Muscle layer of colon (tissue), 2 donors: ENCODE measurements around the gene TMCO2.

Experiments used
- H3K27ac ChIP-seq: one replicate; pipeline ENCODE4 v1.7.0; 2013; ENCODE audit warnings: low read depth, mild to moderate bottlenecking, low read length, moderate library complexity
- H3K27me3 ChIP-seq, 2 donors: one replicate each; pipeline ENCODE4 v1.7.0; 2013; ENCODE audit warnings: low read length in 2 of 2, mild to moderate bottlenecking in 2 of 2; ENCODE audit not compliant: insufficient read depth in 2 of 2, control insufficient read depth in 1 of 2
- H3K36me3 ChIP-seq: one replicate; pipeline ENCODE4 v1.7.0; 2013; ENCODE audit warnings: mild to moderate bottlenecking, low read length; ENCODE audit not compliant: insufficient read depth
- H3K4me1 ChIP-seq: one replicate; pipeline ENCODE4 v1.7.0; 2013; ENCODE audit warnings: mild to moderate bottlenecking, low read length; ENCODE audit not compliant: insufficient read depth
- H3K4me3 ChIP-seq, 2 donors: one replicate each; pipeline ENCODE4 v1.7.0; 2013; ENCODE audit warnings: low read length in 2 of 2, low read depth in 1 of 2, mild to moderate bottlenecking in 1 of 2, moderate library complexity in 1 of 2
- H3K9ac ChIP-seq: one replicate; pipeline ENCODE4 v1.7.0; 2013; ENCODE audit warnings: low read length
- H3K9me3 ChIP-seq: one replicate; pipeline ENCODE4 v1.7.0; 2013; ENCODE audit warnings: mild to moderate bottlenecking, low read length
- donor health status: abdominal sarcoma.
- donor health status: Adenocarcinoma of cecum.

Gene TMCO2

GRCh38 chr1:40276122-40276521 lies 28.4 kb downstream of the TMCO2 start:
- Histone ChIP-seq H3K27me3 (no peaks in the 10 kb centered on the region), H3K27ac (no peak overlapping the region), H3K9ac (no peak overlapping the region), H3K9me3 (no peaks in the 10 kb centered on the region), H3K4me1 (no peaks in the 10 kb centered on the region), H3K4me3 (no peak overlapping the region), H3K36me3 (peaks cover 37% of the 10 kb centered on the region)

DNA sequence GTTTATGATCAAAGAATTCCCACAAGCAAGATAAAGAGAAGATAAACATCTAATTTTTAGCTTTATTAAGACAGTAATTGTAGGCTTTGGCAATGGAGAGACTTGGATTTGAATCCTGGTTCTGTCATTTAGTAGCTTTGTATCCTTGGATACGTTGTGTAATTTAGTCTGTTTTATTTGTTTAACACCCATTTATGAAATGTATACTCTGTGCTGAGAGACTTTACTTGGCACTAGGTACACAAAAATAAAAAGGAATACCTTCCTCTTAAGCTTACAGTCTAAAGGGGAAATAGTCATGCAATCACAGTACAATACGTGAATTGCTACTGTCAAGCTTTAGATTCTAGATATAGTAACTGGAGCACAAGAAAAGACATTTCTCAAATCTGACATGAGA lies 34.1 kb downstream of the TMCO2 start:
- peaks cover 7% of the 10 kb centered on the region for H3K4me1 ChIP-seq
- no peaks in the 10 kb centered on the region for H3K27me3 ChIP-seq
- H3K9me3 ChIP-seq, result no peaks in the 10 kb centered on the region
- H3K9ac ChIP-seq, result no peak overlapping the region
- H3K36me3 ChIP-seq, result peaks cover 8% of the 10 kb centered on the region
- no peak overlapping the region for H3K4me3 ChIP-seq
- H3K27ac ChIP-seq, result no peak overlapping the region

GRCh38 chr1:40291293-40291692 lies 43.6 kb downstream of the TMCO2 start:
- Histone ChIP-seq H3K27me3 (no peaks in the 10 kb centered on the region), H3K36me3 (peaks cover 53% of the 10 kb centered on the region), H3K9me3 (no peaks in the 10 kb centered on the region), H3K27ac (no peak overlapping the region), H3K4me3 (no peak overlapping the region), H3K4me1 (no peaks in the 10 kb centered on the region), H3K9ac (no peak overlapping the region)

GRCh38 chr1:40299366-40300248 lies 51.9 kb downstream of the TMCO2 start:
- H3K36me3 ChIP-seq, result peaks cover 1% of the 10 kb centered on the region
- H3K4me3 ChIP-seq, result no peak overlapping the region
- H3K27me3 ChIP-seq, result peaks cover 0 to 7% of the 10 kb centered on the region in 2 donors
- H3K9ac ChIP-seq, result no peak overlapping the region
- no peaks in the 10 kb centered on the region for H3K4me1 ChIP-seq
- no peaks in the 10 kb centered on the region for H3K9me3 ChIP-seq
- H3K27ac ChIP-seq, result no peak overlapping the region

GRCh38 chr1:40300249-40300567 lies 52.5 kb downstream of the TMCO2 start:
- Histone ChIP-seq H3K27ac (no peak overlapping the region), H3K36me3 (no peaks in the 10 kb centered on the region), H3K4me3 (no peak overlapping the region), H3K27me3 (peaks cover 0 to 8% of the 10 kb centered on the region in 2 donors), H3K4me1 (no peaks in the 10 kb centered on the region), H3K9ac (no peak overlapping the region), H3K9me3 (no peaks in the 10 kb centered on the region)

- H3K4me3 ChIP-seq, result no peak overlapping the region
- H3K9ac ChIP-seq, result no peak overlapping the region
- H3K27ac ChIP-seq, result no peak overlapping the region
- H3K36me3 ChIP-seq, result no peaks in the 10 kb centered on the region
- no peaks in the 10 kb centered on the region for H3K4me1 ChIP-seq
- no peaks in the 10 kb centered on the region for H3K9me3 ChIP-seq
- peaks cover 0 to 8% of the 10 kb centered on the region in 2 donors for H3K27me3 ChIP-seq
These were observed 52.9 kb downstream of the TMCO2 start for GRCh38 chr1:40300651-40301050.

DNA sequence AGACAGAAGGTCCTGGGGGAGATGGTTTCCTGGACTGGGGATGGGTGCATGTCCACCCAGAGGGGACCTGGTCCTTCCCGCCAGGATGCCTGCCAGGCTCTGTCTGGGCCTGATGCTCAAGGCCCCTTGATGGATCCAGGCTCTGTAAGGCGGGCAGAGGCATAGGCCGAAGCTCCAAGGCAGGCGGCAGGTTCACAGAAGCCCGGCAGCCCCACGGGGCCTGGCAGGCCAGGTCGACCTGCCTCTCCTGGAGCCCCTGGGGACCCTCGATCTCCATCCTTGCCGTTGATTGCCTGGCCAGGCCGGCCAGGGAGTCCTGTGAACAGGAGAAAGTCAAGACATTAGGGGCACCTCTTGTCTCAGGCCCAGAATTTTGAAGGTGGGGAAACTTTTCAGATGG lies 53.3 kb downstream of the TMCO2 start:
- Histone ChIP-seq H3K9me3 (no peaks in the 10 kb centered on the region), H3K36me3 (no peaks in the 10 kb centered on the region), H3K4me3 (no peak overlapping the region), H3K27me3 (peaks cover 0 to 8% of the 10 kb centered on the region in 2 donors), H3K27ac (no peak overlapping the region), H3K9ac (no peak overlapping the region), H3K4me1 (no peaks in the 10 kb centered on the region)
